Keratinocyte (primary cell): ENCODE results near the gene MOGAT2. TPM values are rescaled to one million over a fixed set of nuclear protein-coding genes. Genes with fewer than 3 reads are reported as not detected.
"Not testable (repeated sequence)": the region's sequence is repeated elsewhere in the genome, so short reads cannot be mapped to it uniquely, and the experiment has no call there.

Source experiments
- DNase-seq: peaks from one replicate; pipeline ENCODE4 v3.0.0-alpha.2; 2011; ENCODE audit warnings: low read depth, missing footprints, low spot score
- FAIRE-seq: peaks from 2 replicates; lab custom pipeline; 2011; peaks lifted over from hg19 to GRCh38; lab: Jason Lieb, UNC
- H2AFZ ChIP-seq: 2 replicates; pipeline ENCODE4 v1.6.0; 2012; ENCODE audit warnings: low read length, control low read depth, inconsistent platforms; ENCODE audit not compliant: control insufficient read depth
- H3K27ac ChIP-seq: 2 replicates; pipeline ENCODE4 v1.5.1; 2011; ENCODE audit warnings: low read length; ENCODE audit not compliant: control insufficient read depth, insufficient read depth
- H3K27me3 ChIP-seq: 3 replicates; pipeline ENCODE4 v1.6.0; 2011; ENCODE audit warnings: low read length; ENCODE audit not compliant: control insufficient read depth, insufficient read depth; ENCODE audit errors: extremely low read depth
- H3K36me3 ChIP-seq, 2 experiments: 2 replicates in 1 of 2; 3 replicates in 1 of 2; pipeline ENCODE4 v1.5.1; 2011; ENCODE audit warnings: low read length in 2 of 2, mild to moderate bottlenecking in 1 of 2; ENCODE audit not compliant: control insufficient read depth in 2 of 2, insufficient read depth in 2 of 2; ENCODE audit errors: extremely low read depth in 1 of 2
- H3K4me1 ChIP-seq: 3 replicates; pipeline ENCODE4 v1.5.1; 2011; ENCODE audit warnings: low read length; ENCODE audit not compliant: control insufficient read depth, insufficient read depth; ENCODE audit errors: extremely low read depth
- H3K4me2 ChIP-seq: 3 replicates; pipeline ENCODE4 v1.6.0; 2011; ENCODE audit warnings: low read depth, low read length; ENCODE audit not compliant: control insufficient read depth, insufficient read depth; ENCODE audit errors: extremely low read depth
- H3K4me3 ChIP-seq, 3 experiments: fragments of 200-600 bp in 1 of 3; sonication (generic) in 1 of 3; 2 replicates in 2 of 3; 3 replicates in 1 of 3; pipeline ENCODE4 v1.5.1; 2011 to 2016; ENCODE audit warnings: low read length in 3 of 3, mild to moderate bottlenecking in 3 of 3, control low read depth in 2 of 3, inconsistent platforms in 1 of 3, low read depth in 1 of 3, mixed read lengths in 1 of 3, mixed run types in 1 of 3, moderate library complexity in 1 of 3; ENCODE audit not compliant: control insufficient read depth in 2 of 3, insufficient read depth in 2 of 3; ENCODE audit errors: extremely low read depth in 1 of 3
- H3K79me2 ChIP-seq: 2 replicates; pipeline ENCODE4 v1.6.0; 2012; ENCODE audit warnings: low read length; ENCODE audit not compliant: control insufficient read depth, insufficient read depth
- H3K9ac ChIP-seq: 3 replicates; pipeline ENCODE4 v1.6.0; 2011; ENCODE audit warnings: low read length; ENCODE audit not compliant: control insufficient read depth, insufficient read depth; ENCODE audit errors: extremely low read depth
- H3K9me1 ChIP-seq: 3 replicates; pipeline ENCODE4 v1.6.0; 2011; ENCODE audit warnings: low read length; ENCODE audit not compliant: control insufficient read depth, insufficient read depth; ENCODE audit errors: extremely low read depth
- H3K9me3 ChIP-seq: 2 replicates; pipeline ENCODE4 v1.5.1; 2012; ENCODE audit warnings: low read depth, low read length; ENCODE audit not compliant: control insufficient read depth
- H4K20me1 ChIP-seq: 3 replicates; pipeline ENCODE4 v1.6.0; 2011; ENCODE audit warnings: low read length; ENCODE audit not compliant: control insufficient read depth, insufficient read depth; ENCODE audit errors: extremely low read depth
- CTCF ChIP-seq, 3 experiments: IDR thresholded peaks in 1 of 3; conservative IDR thresholded peaks in 1 of 3; optimal IDR thresholded peaks in 1 of 3; 2 replicates in 2 of 3; 3 replicates in 1 of 3; pipeline versions ENCODE3 to v1.5.1; 2011; ENCODE audit warnings: low read length in 3 of 3, mild to moderate bottlenecking in 3 of 3, moderate library complexity in 2 of 3, control low read depth in 1 of 3, inconsistent platforms in 1 of 3; ENCODE audit not compliant: insufficient read depth in 2 of 3; ENCODE audit errors: extremely low read depth in 1 of 3
- EZH2 ChIP-seq: IDR thresholded peaks from one replicate; pipeline ENCODE4 v1.6.1; 2012; ENCODE audit warnings: inconsistent platforms, mild to moderate bottlenecking, low read length, moderate library complexity
- dilution Hi-C: fragments of 300-500 bp; cut with MboI; formaldehyde crosslinking; loops from one replicate; pipeline ENCODE4 v1.7.0; 2020; ENCODE audit warnings: low sequenced_read_pairs; ENCODE audit not compliant: extremely low pct_ligation_motif_present
- polyA plus RNA-seq, 5 experiments: library from polyadenylated mRNA; depleted of rRNA in 3 of 5; stranded (reverse) in 3 of 5; stranded (forward) in 1 of 5; unstranded in 1 of 5; fragments of >200 nt; gene quantifications; 1 replicate in 1 of 5; 2 replicates in 3 of 5; 3 replicates in 1 of 5; pipeline versions ENCODE4 v1.2.1 to v1.2.3, GENCODE V29; 2011 to 2012; ENCODE audit warnings: missing spikeins in 2 of 5, low read depth in 1 of 5, low replicate concordance in 1 of 5

Gene MOGAT2
- polyA plus RNA-seq, 1 donor (not counting 4 experiments of a cell fraction or from before 2014, with no cell fraction given), result not detected

- Histone ChIP-seq H3K27ac (no peak overlapping the region), H4K20me1 (no peaks in the 10 kb centered on the region), H2AFZ (no peak overlapping the region), H3K4me2 (no peak overlapping the region), H3K9ac (no peak overlapping the region), H3K27me3 (peaks cover 4% of the 10 kb centered on the region), H3K9me1 (no peaks in the 10 kb centered on the region), H3K4me3 (no peak overlapping the region), H3K79me2 (no peaks in the 10 kb centered on the region), H3K4me1 (peaks cover 7% of the 10 kb centered on the region), H3K9me3 (no peaks in the 10 kb centered on the region), H3K36me3 (no peaks in the 10 kb centered on the region)
- FAIRE-seq, result no peak
- TF ChIP-seq CTCF (optimal IDR thresholded peaks at IDR 0.05 in 1 of 3, IDR thresholded peaks at IDR 0.05 in 1 of 3, conservative IDR thresholded peaks at IDR 0.05 in 1 of 3; ENCODE audit: extremely low read depth in 1 of 3, insufficient read depth in 2 of 3, low read length in 3 of 3), result no peak
- no peak for TF ChIP-seq EZH2
- dilution Hi-C loops, result no loop called here
- DNase-seq, result peak; percentile 21
These were observed 26.3 kb downstream of the MOGAT2 start for GRCh38 chr11:75743711-75744563.

GRCh38 chr11:75745807-75746206 is 28.2 kb downstream of the MOGAT2 start:
- no peak overlapping the region for H3K4me3 ChIP-seq
- no peak overlapping the region for H3K4me2 ChIP-seq
- TF ChIP-seq CTCF (optimal IDR thresholded peaks at IDR 0.05 in 1 of 3, IDR thresholded peaks at IDR 0.05 in 1 of 3, conservative IDR thresholded peaks at IDR 0.05 in 1 of 3; ENCODE audit: extremely low read depth in 1 of 3, insufficient read depth in 2 of 3, low read length in 3 of 3), result no peak
- DNase-seq (no peak), FAIRE-seq (no peak)
- H3K27me3 ChIP-seq, result peaks cover 4% of the 10 kb centered on the region
- no peaks in the 10 kb centered on the region for H3K9me1 ChIP-seq
- H4K20me1 ChIP-seq, result no peaks in the 10 kb centered on the region
- no peak overlapping the region for H3K27ac ChIP-seq
- H3K79me2 ChIP-seq, result no peaks in the 10 kb centered on the region
- no peaks in the 10 kb centered on the region for H3K36me3 ChIP-seq
- H3K9ac ChIP-seq, result no peak overlapping the region
- no peak overlapping the region for H2AFZ ChIP-seq
- dilution Hi-C loops, result no loop called here
- peaks cover 7% of the 10 kb centered on the region for H3K4me1 ChIP-seq
- H3K9me3 ChIP-seq, result no peaks in the 10 kb centered on the region

GRCh38 chr11:75748729-75749273 is 31.2 kb downstream of the MOGAT2 start:
- H3K9me3 ChIP-seq, H3K79me2 ChIP-seq, H3K27me3 ChIP-seq, H3K4me3 ChIP-seq, H3K4me2 ChIP-seq, H2AFZ ChIP-seq, H3K4me1 ChIP-seq, H3K27ac ChIP-seq, H3K9me1 ChIP-seq, H3K9ac ChIP-seq, H3K36me3 ChIP-seq, DNase-seq, H4K20me1 ChIP-seq, FAIRE-seq, dilution Hi-C loops: not testable (repeated sequence)
